ENCODE results near the gene NTM.

NTM gene

GRCh38 chr11:131696690-131697089 is 326.3 kb downstream of the NTM start:
- no peak for DNase-seq (ENCODE audit: low read depth)
- no peak overlapping the region for H3K4me3 ChIP-seq (ENCODE audit: low read depth, low read length)
- TF ChIP-seq CTCF (IDR thresholded peaks at IDR 0.05; ENCODE audit: control insufficient read depth, extremely low read depth, insufficient read depth) = no peak

- TF ChIP-seq CTCF (IDR thresholded peaks at IDR 0.05; ENCODE audit: control insufficient read depth, extremely low read depth, insufficient read depth) = no peak
- no peak for DNase-seq (ENCODE audit: low read depth)
- no peak overlapping the region for H3K4me3 ChIP-seq (ENCODE audit: low read depth, low read length)
These were observed 332.9 kb downstream of the NTM start for GRCh38 chr11:131703311-131703710.

GRCh38 chr11:131704682-131705081 is 334.3 kb downstream of the NTM start:
- DNase-seq (ENCODE audit: low read depth) = no peak
- no peak overlapping the region for H3K4me3 ChIP-seq (ENCODE audit: low read depth, low read length)
- TF ChIP-seq CTCF (IDR thresholded peaks at IDR 0.05; ENCODE audit: control insufficient read depth, extremely low read depth, insufficient read depth) = no peak

- no peak overlapping the region for H3K4me3 ChIP-seq (ENCODE audit: low read depth, low read length)
- TF ChIP-seq CTCF (IDR thresholded peaks at IDR 0.05; ENCODE audit: control insufficient read depth, extremely low read depth, insufficient read depth) = no peak
- DNase-seq (ENCODE audit: low read depth) = no peak
These were observed 340.1 kb downstream of the NTM start for GRCh38 chr11:131710511-131710910.

GRCh38 chr11:131712897-131713296 is 342.5 kb downstream of the NTM start:
- DNase-seq (ENCODE audit: low read depth) = no peak
- H3K4me3 ChIP-seq (ENCODE audit: low read depth, low read length) = no peak overlapping the region
- TF ChIP-seq CTCF (IDR thresholded peaks at IDR 0.05; ENCODE audit: control insufficient read depth, extremely low read depth, insufficient read depth) = no peak

- DNase-seq (ENCODE audit: low read depth) = no peak
- no peak for TF ChIP-seq CTCF (IDR thresholded peaks at IDR 0.05; ENCODE audit: control insufficient read depth, extremely low read depth, insufficient read depth)
- H3K4me3 ChIP-seq (ENCODE audit: low read depth, low read length) = no peak overlapping the region
These were observed 343.2 kb downstream of the NTM start for GRCh38 chr11:131713529-131714134.

GRCh38 chr11:131717616-131718015 is 347.2 kb downstream of the NTM start:
- no peak for TF ChIP-seq CTCF (IDR thresholded peaks at IDR 0.05; ENCODE audit: control insufficient read depth, extremely low read depth, insufficient read depth)
- DNase-seq (ENCODE audit: low read depth) = no peak
- H3K4me3 ChIP-seq (ENCODE audit: low read depth, low read length) = no peak overlapping the region
